ENCODE measurements around the gene PARN.

DNA sequence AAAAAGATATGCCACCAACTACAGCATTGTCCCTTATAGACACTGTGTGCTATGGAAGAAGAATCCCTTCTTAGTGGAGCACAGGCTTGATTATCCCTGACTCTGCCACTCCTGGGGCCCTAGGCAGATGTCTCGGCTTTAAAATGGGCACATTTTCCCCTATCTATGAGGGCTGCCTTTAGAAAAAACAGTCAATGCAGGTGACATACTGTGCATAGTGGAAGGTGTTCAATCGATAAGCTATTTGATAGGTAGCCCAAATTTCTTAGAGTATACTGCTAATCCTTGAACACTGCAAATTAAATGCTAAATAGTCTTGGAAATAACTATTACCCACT is 64.4 kb downstream of the PARN start:
- no peak for TF ChIP-seq POLR2A (IDR thresholded peaks at IDR 0.05)
- TF ChIP-seq, protein P1, sequence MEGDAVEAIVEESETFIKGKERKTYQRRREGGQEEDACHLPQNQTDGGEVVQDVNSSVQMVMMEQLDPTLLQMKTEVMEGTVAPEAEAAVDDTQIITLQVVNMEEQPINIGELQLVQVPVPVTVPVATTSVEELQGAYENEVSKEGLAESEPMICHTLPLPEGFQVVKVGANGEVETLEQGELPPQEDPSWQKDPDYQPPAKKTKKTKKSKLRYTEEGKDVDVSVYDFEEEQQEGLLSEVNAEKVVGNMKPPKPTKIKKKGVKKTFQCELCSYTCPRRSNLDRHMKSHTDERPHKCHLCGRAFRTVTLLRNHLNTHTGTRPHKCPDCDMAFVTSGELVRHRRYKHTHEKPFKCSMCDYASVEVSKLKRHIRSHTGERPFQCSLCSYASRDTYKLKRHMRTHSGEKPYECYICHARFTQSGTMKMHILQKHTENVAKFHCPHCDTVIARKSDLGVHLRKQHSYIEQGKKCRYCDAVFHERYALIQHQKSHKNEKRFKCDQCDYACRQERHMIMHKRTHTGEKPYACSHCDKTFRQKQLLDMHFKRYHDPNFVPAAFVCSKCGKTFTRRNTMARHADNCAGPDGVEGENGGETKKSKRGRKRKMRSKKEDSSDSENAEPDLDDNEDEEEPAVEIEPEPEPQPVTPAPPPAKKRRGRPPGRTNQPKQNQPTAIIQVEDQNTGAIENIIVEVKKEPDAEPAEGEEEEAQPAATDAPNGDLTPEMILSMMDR (IDR thresholded peaks at IDR 0.05), result no peak

All from sigmoid colon (tissue), 3 donors.